ENCODE results near the gene STX18.
"Not testable (repeated sequence)": the region's sequence is repeated elsewhere in the genome, so short reads cannot be mapped to it uniquely, and the experiment has no call there.

STX18 gene

GRCh38 chr4:4552042-4552441 is 10.2 kb upstream of the STX18 start:
- not testable (repeated sequence) for DNase-seq

GRCh38 chr4:4550161-4550560 is 8.3 kb upstream of the STX18 start:
- DNase-seq: not testable (repeated sequence)

DNA sequence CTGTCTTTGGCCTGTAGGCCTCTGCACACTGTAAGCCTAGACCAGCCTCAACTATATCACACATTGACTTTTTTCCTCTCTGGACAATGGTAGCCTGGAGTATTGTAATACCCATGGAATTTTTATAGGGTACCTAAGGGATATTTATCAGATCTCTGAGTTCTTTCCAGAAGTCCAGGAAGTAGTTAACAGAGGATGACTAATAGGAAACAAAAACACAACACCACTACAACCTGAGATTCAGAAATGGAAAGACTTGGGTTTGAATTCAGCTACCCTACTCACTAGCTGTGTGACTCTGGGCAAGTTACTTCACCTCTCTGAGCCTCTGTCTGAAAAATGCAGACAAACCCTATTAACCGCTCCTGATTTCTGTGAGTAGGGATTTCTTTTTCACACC is 7.7 kb upstream of the STX18 start:
- DNase-seq: no peak

DNA sequence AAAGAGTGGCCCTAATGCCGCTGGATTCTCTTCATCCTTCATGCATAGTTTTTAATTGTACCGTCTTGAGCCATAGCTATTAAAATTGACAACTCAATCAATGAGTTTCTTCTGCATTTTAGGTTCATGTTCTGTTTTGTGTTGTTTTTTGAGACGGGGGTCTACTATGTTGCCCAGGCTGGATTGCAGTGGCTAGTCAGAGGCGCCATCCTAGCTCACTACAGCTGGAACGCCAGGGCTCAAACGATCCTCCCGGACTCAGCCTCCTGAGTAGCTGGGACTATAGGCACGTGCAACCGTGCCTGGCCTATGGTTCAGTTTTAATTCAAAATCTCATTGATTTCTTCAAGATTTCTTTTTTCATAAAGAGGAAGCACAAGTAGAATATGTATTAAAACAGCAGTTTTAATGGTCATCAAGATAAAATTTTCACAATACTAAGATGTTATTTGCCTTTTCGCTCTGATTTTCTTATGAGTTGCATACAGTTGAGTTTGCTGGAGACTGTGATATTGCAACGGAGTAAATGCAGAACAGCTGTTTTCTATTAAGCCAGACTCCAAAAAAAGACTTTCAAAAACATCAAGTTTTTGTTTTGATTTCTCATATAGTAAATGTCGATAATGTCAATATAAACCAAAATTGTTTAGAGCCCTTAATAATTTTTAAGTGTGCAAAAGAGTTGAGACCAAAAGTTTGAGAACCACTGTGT is 1.1 kb upstream of the STX18 start:
- no peak for DNase-seq

DNA sequence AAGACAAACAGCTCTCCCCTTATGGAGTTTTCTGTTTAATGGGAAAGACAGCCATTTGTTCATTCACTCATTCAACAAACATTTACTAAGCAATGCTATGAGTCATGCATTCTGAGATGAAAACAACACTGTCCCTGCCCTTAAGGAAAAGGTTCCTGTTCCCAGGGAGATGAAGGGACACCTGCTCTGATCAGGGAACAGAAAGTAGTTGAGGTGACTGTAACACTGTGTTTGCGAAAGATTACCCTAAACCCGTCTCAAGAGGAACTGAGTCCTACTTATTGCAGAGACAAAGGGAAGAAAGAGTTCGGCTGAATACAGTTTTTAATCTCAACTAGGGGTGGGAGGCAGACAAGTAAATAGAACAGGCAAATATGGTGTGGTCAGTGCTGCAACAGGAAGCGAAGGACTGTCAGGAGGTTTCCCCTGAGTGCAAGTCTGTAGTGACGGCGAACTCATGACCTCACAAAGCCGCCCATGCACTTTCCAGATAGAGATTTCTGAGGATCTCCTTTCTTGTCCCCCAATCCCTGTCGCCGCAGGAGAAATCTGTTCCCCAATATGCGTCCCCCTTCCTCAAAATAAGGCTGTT is 712 bp downstream of the STX18 start:
- peak; percentile 48 for DNase-seq

DNA sequence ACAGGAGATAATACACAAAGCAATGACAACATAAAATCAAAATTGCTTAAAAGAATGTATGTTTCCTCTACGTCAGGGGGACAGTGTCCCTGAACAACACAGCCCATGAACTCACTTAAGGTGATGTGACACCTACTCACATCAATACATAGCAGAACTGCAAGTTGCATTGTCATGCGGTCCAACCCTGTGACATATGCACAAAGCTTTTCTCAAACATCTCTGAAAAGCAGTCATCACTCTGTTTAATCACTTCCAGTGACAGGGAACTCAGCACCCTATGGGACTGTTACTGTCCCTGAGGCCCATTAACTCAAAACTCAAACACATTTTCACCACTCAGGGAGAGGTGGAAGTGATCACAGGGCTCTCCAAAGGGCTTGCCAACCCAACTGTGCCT is 2.4 kb downstream of the STX18 start:
- no peak for DNase-seq

DNA sequence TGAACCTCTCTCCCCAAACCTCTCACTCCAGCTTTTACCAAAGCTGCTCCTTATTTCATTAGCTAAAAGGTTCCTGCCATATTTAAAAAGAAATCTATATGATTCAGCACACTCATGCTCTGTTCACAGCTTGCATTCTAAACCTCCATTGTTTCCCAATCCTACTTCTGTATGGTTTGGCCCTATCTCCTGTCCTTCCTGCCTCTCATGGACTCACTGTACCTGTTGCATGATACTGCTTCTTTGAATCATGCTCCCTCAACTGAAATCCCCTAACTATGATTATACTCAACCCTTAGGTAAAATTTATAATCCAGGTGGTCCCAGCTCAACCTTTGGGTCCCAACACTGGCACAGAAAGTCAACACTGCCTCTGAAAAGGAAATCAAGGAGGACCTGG is 6.3 kb downstream of the STX18 start:
- no peak for DNase-seq

- no peak for DNase-seq
These were observed 7.2 kb downstream of the STX18 start for GRCh38 chr4:4534515-4535145.

GRCh38 chr4:4533461-4534169 is 8.2 kb downstream of the STX18 start:
- peak; percentile 38 for DNase-seq

- peak; percentile 85 for DNase-seq
These were observed 9.3 kb downstream of the STX18 start for GRCh38 chr4:4532371-4533154.

- no peak for DNase-seq
These were observed 12.5 kb downstream of the STX18 start for GRCh38 chr4:4529392-4529791.

- no peak for DNase-seq
These were observed 15.4 kb downstream of the STX18 start for GRCh38 chr4:4526401-4526800.

- DNase-seq: peak; percentile 95
These were observed 17.5 kb downstream of the STX18 start for GRCh38 chr4:4524364-4524763.

DNA sequence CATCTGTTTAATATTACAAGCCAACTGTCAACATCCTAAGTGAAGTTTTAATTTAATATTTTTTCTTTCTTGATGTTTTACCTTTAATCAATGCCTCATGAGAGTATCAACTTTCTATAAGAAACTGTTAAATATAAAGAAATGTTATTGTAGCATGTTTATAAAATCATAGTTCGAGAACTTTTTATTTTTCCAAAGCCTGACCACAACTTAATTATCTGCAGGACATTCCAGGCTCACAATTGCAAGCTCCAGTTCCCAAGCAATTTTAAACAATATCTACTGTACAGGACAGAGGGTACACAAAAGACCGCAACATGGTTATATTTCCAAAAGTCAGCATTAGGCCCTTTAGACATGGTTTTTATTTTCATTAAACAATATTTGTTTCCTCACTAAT is 20.1 kb downstream of the STX18 start:
- DNase-seq: no peak

DNA sequence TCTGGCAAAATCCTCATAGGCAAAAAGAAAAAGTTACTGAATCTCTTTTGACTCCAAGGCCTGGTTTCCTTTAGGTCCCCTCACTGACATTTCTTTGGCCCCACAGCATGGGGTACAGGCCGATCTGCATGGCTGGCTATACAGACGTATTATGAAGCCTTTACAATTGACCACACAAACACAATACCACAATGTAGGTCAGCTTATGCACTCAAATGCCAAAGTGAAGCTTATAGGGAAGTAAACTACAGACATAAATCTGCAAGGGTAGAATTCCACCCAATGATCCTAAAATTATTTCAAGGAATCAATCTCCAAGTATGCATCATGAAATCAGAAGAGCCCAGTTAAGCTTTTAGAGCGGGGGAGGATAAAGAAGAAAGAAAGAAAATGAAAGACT is 20.7 kb downstream of the STX18 start:
- DNase-seq: peak; percentile 20

DNA sequence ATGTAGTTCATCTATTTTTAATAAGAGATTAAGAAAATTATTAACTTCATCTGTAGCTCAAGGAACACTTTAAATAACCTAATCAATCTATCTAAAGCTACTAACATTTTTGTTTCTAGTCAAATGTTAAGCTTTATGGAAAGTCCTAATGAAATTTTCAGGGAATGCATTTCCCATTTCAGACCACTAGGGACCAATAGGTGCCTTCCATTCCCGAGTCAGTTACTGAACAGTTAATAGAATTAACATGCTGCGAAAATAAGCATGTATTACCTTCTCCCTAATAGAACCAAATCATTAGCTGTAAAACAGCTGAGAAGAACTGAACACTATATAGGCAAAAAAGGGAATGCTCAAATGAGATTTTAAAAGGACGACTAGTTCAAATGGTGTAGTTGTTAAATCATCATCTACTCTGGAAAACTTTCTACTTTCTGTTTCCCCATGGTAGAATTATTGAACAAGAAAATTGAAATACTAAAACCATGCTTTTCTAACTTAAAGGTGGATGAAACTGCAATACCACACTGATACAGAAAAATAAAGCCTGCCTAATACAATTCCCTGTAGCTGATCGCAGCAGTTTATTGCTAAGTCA is 22.5 kb downstream of the STX18 start:
- peak; percentile 63 for DNase-seq

- no peak for DNase-seq
These were observed 23.1 kb downstream of the STX18 start for GRCh38 chr4:4518747-4519146.

DNA sequence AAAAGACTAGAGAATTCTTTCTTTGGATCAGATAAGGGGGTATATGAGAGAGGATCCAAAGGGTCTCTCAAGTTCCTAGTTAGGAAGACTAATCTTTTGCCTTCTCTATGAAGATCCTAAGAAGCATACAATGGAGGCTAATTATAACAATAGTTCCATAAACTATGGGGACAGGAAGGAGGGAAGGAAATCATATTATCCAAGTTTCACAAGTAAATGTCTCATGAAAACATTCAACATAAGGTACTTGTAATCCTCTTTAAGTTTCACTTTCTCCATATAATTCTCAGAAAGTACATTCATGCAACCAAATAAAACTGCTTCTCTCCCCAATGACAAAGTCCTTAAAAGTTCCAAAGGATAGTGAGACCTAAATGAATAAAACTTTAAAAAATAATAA is 27.1 kb downstream of the STX18 start:
- DNase-seq: peak; percentile 47

GRCh38 chr4:4512282-4512681 is 29.6 kb downstream of the STX18 start:
- DNase-seq: no peak

GRCh38 chr4:4510641-4511040 is 31.2 kb downstream of the STX18 start:
- not testable (repeated sequence) for DNase-seq

- DNase-seq: no peak
These were observed 32.3 kb downstream of the STX18 start for GRCh38 chr4:4509521-4509920.

DNA sequence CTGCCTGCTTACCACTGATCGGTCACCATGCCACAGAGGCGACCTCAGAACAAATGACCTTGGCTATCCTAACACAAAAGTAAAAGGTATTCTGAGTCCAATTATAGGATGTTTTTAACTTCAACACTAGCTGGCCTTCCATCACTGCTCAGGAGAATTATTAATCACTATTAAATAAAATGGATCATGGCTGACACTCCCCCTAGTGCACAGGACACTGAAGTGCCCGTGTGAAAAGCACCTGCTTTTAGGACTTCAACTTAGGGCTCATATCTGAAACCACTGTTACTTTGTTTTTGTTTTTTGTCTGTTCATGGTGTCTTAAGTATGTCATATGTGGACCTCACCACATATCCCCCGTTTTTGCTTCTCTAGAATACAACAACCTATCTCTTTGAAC is 33.9 kb downstream of the STX18 start:
- peak; percentile 8 for DNase-seq

GRCh38 chr4:4507403-4507802 is 34.4 kb downstream of the STX18 start:
- no peak for DNase-seq

Data from OCI-M1 (cell line).